ENCODE data around the gene BSDC1. TPM values are rescaled to one million over a fixed set of nuclear protein-coding genes. Genes with fewer than 3 reads are reported as not detected.

BSDC1 gene
- total RNA-seq, 1 experiment from 2014 or later, result 44.7 TPM

GRCh38 chr1:32329931-32330466 is 64.2 kb downstream of the BSDC1 start:
- in situ Hi-C loops (cut with HindIII; ENCODE audit: low pct_unique_long_range_greater_than_20kb, low sequenced_read_pairs), result no loop called here
- DNase-seq (ENCODE audit: low read depth), result no peak

DNA sequence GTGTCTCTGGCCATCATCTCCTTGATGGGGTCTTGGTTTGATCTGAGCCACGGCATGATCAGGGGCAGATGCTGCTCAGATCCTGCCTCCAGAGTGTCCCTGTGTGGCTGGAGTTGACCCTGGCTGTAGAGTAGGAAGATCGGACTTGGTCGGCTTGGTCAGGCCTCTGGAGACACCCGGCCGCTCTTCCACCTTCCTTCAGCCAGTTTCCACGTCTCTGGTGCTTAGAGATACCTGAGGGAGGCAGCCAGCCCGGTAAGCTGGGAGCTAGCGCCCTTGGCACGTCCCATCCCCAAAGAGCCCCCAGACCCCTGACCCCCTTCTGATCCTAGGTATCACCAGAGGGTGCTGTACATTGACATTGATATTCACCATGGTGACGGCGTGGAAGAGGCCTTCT is 67.0 kb downstream of the BSDC1 start:
- DNase-seq (ENCODE audit: low read depth), result no peak
- in situ Hi-C loops (cut with HindIII; ENCODE audit: low pct_unique_long_range_greater_than_20kb, low sequenced_read_pairs), result no loop called here

DNA sequence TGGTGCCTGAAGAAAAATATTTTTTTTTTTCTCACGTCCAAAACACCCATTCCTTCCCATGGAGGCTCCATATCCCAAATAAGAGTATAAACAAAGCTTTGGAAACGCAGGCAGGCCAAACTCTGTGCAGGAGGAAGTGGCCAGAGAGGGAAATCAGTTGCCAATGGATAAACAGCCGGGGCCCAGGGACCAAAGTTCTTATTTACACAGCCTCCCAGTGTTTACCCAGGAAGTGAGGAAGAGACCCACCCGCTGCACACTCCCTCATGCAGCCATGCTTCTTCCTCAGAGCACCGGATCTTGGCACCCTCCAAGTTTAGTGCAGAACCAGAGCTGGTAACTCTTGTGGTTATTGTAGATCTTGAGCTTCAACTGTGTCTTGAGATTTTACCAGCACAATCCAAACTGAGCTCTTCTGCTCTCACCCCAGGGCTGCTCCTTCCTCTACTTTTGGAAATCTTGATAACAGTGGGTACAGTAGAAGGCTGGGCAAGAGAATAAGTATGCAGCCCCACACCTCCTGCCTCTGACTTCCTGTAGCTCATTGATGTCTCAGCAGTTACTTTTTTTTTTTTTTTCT is 72.4 kb downstream of the BSDC1 start:
- DNase-seq (ENCODE audit: low read depth), result no peak
- in situ Hi-C loops (cut with HindIII; ENCODE audit: low pct_unique_long_range_greater_than_20kb, low sequenced_read_pairs), result no loop called here

DNA sequence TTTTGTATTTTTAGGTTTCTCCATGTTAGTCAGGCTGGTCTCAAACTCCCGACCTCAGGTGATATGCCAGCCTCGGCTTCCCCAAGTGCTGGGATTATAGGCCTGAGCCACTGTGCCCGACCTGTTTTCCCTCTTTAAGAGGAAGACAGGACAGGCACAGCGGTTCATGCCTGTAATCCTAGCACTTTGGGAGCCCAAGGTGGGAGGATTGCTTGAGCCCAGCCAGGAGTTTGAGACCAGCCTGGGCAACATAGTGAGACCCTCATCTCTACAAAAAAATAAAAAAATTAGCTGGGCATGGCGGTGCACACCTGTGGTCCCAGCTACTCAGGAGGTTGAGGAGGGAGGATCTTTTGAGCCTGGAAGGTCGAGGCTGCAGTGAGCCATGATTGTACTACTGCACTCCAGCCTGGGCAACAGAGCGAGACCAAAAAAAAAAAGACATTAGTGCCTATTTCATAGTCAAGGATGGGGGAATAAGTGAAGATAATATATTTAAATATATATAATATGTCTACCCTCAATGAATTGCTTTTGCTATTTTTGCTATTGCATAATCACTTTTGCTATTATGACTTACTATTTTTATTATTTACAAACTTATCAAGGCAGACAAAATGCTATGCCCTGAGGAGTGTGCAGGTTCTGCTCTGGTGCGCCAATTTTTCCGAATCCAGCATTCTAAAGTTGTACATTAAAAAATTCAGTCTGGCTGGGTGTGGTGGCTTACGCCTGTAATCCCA is 75.9 kb downstream of the BSDC1 start:
- in situ Hi-C loops (cut with HindIII; ENCODE audit: low pct_unique_long_range_greater_than_20kb, low sequenced_read_pairs), result no loop called here
- no peak for DNase-seq (ENCODE audit: low read depth)

- no peak for DNase-seq (ENCODE audit: low read depth)
- in situ Hi-C loops (cut with HindIII; ENCODE audit: low pct_unique_long_range_greater_than_20kb, low sequenced_read_pairs), result no loop called here
Measured at GRCh38 chr1:32316903-32317277, 77.4 kb downstream of the BSDC1 start.

Other genes with a start within 250 kb of the BSDC1 start
- 58.5 and 63.9 TPM in 2 replicates for gene TXLNA, start 214.8 kb downstream of the BSDC1 start, total RNA-seq (2014; rRNA removed; shearing (Covaris generic); ENCODE audit: low replicate concordance)
- 9.3 and 16.4 TPM in 2 replicates for gene CCDC28B, start 193.8 kb downstream of the BSDC1 start, total RNA-seq (2014; rRNA removed; shearing (Covaris generic); ENCODE audit: low replicate concordance)
- gene IQCC, start 188.8 kb downstream of the BSDC1 start, total RNA-seq (2014; rRNA removed; shearing (Covaris generic); ENCODE audit: low replicate concordance), result 4.0 and 5.5 TPM in 2 replicates
- gene DCDC2B, start 185.4 kb downstream of the BSDC1 start, total RNA-seq (2014; rRNA removed; shearing (Covaris generic); ENCODE audit: low replicate concordance), result not detected in 2 replicates
- gene TMEM234, start 172.1 kb downstream of the BSDC1 start, total RNA-seq (2014; rRNA removed; shearing (Covaris generic); ENCODE audit: low replicate concordance), result 15.1 and 17.1 TPM in 2 replicates
- gene EIF3I, start 172.0 kb downstream of the BSDC1 start, total RNA-seq (2014; rRNA removed; shearing (Covaris generic); ENCODE audit: low replicate concordance), result 441 and 448 TPM in 2 replicates
- gene FAM167B, start 147.2 kb downstream of the BSDC1 start, total RNA-seq (2014; rRNA removed; shearing (Covaris generic); ENCODE audit: low replicate concordance), result not detected in 2 replicates
- gene LCK, start 143.2 kb downstream of the BSDC1 start, total RNA-seq (2014; rRNA removed; shearing (Covaris generic); ENCODE audit: low replicate concordance), result not detected in 2 replicates
- 104 and 107 TPM in 2 replicates for gene HDAC1, start 102.4 kb downstream of the BSDC1 start, total RNA-seq (2014; rRNA removed; shearing (Covaris generic); ENCODE audit: low replicate concordance)
- gene MARCKSL1, start 58.2 kb downstream of the BSDC1 start, total RNA-seq (2014; rRNA removed; shearing (Covaris generic); ENCODE audit: low replicate concordance), result 7.1 and 12.0 TPM in 2 replicates
- not detected in 2 replicates for gene FAM229A, start 32.0 kb downstream of the BSDC1 start, total RNA-seq (2014; rRNA removed; shearing (Covaris generic); ENCODE audit: low replicate concordance)
- gene TSSK3, start 31.9 kb downstream of the BSDC1 start, total RNA-seq (2014; rRNA removed; shearing (Covaris generic); ENCODE audit: low replicate concordance), result not detected in 2 replicates
- not detected in 2 replicates for gene ZBTB8B, start 70.6 kb upstream of the BSDC1 start, total RNA-seq (2014; rRNA removed; shearing (Covaris generic); ENCODE audit: low replicate concordance)
- 3.4 and 6.4 TPM in 2 replicates for gene ZBTB8A, start 145.0 kb upstream of the BSDC1 start, total RNA-seq (2014; rRNA removed; shearing (Covaris generic); ENCODE audit: low replicate concordance)

All from Caki2 (cell line).